CD4-positive, alpha-beta T cell treated with Interleukin-2 at 100 ng/mL for 4 hours (primary cell): ENCODE data around the gene SOX11.

Source experiments
- DNase-seq: peaks from one replicate; pipeline ENCODE4 v3.0.0-alpha.2; 2020; ENCODE audit warnings: low spot score

The SOX11 gene

GRCh38 chr2:5725072-5725471 lies 32.9 kb downstream of the SOX11 start:
- DNase-seq, result no peak

- no peak for DNase-seq
Observed at GRCh38 chr2:5725794-5726463, 33.7 kb downstream of the SOX11 start.

- no peak for DNase-seq
Observed at GRCh38 chr2:5727235-5727634, 35.1 kb downstream of the SOX11 start.

- no peak for DNase-seq
Observed at GRCh38 chr2:5729416-5729815, 37.2 kb downstream of the SOX11 start.

GRCh38 chr2:5730386-5730785 lies 38.2 kb downstream of the SOX11 start:
- DNase-seq, result no peak

GRCh38 chr2:5734859-5735520 lies 42.8 kb downstream of the SOX11 start:
- no peak for DNase-seq

GRCh38 chr2:5735521-5735861 lies 43.3 kb downstream of the SOX11 start:
- no peak for DNase-seq

- DNase-seq, result no peak
Observed at GRCh38 chr2:5736050-5736449, 43.9 kb downstream of the SOX11 start.

GRCh38 chr2:5736886-5737285 lies 44.7 kb downstream of the SOX11 start:
- no peak for DNase-seq

GRCh38 chr2:5740053-5740452 lies 47.9 kb downstream of the SOX11 start:
- no peak for DNase-seq

- DNase-seq, result no peak
Observed at GRCh38 chr2:5740817-5741216, 48.6 kb downstream of the SOX11 start.

- no peak for DNase-seq
Observed at GRCh38 chr2:5741242-5741641, 49.1 kb downstream of the SOX11 start.

GRCh38 chr2:5742126-5742525 lies 49.9 kb downstream of the SOX11 start:
- no peak for DNase-seq

GRCh38 chr2:5748391-5748790 lies 56.2 kb downstream of the SOX11 start:
- no peak for DNase-seq

- DNase-seq, result no peak
Observed at GRCh38 chr2:5748946-5749345, 56.8 kb downstream of the SOX11 start.

- no peak for DNase-seq
Observed at GRCh38 chr2:5749347-5749746, 57.2 kb downstream of the SOX11 start.
